Measurements from ENCODE around the gene UBE2V1.

- TF ChIP-seq, protein P1, sequence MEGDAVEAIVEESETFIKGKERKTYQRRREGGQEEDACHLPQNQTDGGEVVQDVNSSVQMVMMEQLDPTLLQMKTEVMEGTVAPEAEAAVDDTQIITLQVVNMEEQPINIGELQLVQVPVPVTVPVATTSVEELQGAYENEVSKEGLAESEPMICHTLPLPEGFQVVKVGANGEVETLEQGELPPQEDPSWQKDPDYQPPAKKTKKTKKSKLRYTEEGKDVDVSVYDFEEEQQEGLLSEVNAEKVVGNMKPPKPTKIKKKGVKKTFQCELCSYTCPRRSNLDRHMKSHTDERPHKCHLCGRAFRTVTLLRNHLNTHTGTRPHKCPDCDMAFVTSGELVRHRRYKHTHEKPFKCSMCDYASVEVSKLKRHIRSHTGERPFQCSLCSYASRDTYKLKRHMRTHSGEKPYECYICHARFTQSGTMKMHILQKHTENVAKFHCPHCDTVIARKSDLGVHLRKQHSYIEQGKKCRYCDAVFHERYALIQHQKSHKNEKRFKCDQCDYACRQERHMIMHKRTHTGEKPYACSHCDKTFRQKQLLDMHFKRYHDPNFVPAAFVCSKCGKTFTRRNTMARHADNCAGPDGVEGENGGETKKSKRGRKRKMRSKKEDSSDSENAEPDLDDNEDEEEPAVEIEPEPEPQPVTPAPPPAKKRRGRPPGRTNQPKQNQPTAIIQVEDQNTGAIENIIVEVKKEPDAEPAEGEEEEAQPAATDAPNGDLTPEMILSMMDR (IDR thresholded peaks at IDR 0.05) = no peak
- no peak for TF ChIP-seq POLR2A (IDR thresholded peaks at IDR 0.05)
- no peak for TF ChIP-seq POLR2AphosphoS5 (IDR thresholded peaks at IDR 0.05)
Observed at GRCh38 chr20:50138120-50138478, 25.1 kb upstream of the UBE2V1 start.
